ENCODE results near the gene TMPRSS4.
A peak's percentile ranks its signal among the peaks of the same experiment; 100 is the strongest.

TMPRSS4 gene

GRCh38 chr11:118106789-118107335 is 30.0 kb downstream of the TMPRSS4 start:
- peak; percentile 15 for DNase-seq (ENCODE audit: low read depth)

DNA sequence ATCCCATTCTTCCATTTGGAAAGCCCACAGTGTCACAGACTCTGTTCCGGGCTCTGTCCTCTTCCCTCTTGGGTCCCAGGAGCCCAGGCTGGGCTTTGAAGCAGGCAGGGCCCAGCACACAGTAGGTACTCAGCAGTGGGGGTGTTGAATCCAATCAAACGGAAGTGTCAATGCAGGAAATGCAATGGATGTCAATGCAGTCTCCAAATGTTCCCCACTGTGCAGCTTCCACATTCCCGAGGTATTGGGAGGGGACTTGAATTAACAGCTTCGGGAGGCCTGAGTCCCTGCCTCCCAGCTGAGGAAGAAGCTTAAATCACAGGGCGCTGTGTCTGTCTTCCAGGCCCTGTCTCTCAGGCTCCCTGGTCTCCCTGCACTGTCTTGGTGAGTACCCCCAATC is 31.6 kb downstream of the TMPRSS4 start:
- no peak for DNase-seq (ENCODE audit: low read depth)

DNA sequence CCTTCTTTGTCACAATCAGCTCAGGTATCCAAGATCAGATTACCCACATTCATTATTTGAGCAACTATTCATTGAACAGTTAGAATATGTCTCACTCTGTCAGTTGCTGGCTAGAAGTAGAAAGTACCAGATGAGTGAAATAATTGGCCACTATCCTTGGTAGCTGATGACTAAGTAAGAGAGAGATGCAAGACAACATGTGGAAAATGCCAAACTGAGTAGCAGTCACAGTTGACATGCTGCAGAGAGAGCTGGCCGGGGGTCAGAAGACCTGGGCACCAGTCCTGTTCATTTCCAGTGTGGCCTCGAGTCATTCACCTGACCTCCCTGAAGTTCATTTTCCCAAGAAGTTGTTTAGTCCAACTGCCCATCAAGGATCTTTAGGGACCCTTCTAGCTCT is 32.4 kb downstream of the TMPRSS4 start:
- DNase-seq (ENCODE audit: low read depth): peak; percentile 28

DNA sequence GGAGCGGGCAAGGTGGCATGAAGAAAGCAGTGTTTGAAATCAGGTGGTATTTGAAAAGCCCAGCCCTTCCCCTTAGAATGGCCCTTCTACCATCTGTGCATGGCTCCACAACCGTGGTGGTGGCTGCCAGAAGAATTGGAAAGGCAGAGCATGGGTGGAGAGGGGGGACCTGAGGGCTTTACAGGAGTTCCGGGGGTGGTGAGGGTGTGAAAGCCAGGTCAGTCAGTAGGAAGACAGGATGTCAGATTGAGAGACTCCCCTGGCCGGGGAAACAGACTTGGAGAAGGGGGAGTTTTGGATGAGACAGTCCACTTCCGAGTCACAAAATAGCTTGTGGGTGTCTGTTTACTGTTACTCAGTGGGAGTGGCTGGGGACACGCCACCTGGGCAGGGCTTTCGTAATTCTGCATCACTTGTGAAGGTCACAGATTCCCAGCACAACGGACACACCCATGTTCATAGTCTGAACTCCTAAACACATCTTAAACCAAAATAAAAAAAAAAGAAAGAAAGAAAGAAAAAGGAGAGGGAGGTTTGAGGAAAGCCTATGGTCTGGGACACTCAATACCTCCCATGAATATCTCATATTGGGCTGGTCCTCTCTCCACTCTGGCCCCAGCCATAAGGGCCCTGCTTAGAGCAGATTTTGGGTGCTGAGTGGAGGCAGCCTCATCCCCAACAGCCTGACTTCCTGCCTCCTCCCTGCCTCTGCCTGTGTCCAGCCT is 34.3 kb downstream of the TMPRSS4 start:
- no peak for DNase-seq (ENCODE audit: low read depth)

- no peak for DNase-seq (ENCODE audit: low read depth)
Observed at GRCh38 chr11:118111744-118112035, 34.8 kb downstream of the TMPRSS4 start.

GRCh38 chr11:118112711-118113430 is 36.0 kb downstream of the TMPRSS4 start:
- DNase-seq (ENCODE audit: low read depth): no peak

- no peak for DNase-seq (ENCODE audit: low read depth)
Observed at GRCh38 chr11:118114266-118114665, 37.4 kb downstream of the TMPRSS4 start.

DNA sequence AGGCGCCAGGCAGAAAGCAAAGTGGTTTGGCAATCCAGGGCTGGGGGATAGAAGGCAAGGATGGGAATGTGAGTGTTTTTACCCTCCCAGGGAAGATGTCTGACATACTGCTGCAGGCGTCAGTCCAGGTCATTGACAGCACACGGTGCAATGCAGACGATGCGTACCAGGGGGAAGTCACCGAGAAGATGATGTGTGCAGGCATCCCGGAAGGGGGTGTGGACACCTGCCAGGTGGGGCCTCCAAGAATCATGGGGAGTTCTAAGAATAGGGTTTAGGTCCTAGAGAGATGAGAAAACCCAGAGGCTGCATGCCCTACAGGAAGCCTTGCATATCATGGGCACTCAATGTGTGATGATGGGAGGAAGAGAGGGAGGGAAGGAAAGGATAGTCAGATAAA is 38.2 kb downstream of the TMPRSS4 start:
- DNase-seq (ENCODE audit: low read depth): no peak

- no peak for DNase-seq (ENCODE audit: low read depth)
Observed at GRCh38 chr11:118117790-118118601, 41.1 kb downstream of the TMPRSS4 start.

GRCh38 chr11:118120793-118121192 is 43.9 kb downstream of the TMPRSS4 start:
- DNase-seq (ENCODE audit: low read depth): no peak

DNA sequence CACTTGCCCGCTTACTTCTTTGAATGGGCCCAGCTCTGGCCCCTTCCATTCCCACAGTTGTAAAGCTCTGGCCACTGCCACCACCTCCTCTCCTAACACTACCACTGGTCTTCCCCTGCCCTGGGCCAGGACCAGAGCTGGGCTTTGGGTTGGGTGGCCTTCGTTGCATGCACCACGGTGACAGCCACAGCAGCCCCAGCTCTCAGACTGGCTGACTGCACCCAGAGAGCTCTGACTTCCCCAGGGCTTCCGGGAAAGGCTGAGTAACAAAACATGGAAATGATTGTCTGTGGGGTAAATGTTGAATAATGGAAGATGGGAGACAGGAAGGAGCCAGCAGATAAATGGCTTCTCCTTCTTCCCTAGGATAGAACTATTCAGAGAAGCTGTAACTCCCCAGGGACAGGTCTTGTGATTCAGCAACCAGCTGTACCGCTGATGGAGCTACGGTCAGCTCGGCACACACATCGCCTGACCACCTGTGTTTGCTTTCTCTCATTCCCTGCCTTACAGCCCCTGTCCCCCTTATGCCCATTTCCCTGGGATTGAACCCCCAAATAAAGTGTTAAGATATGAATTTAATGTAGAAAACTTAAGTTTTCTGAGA is 48.2 kb downstream of the TMPRSS4 start:
- no peak for DNase-seq (ENCODE audit: low read depth)

DNA sequence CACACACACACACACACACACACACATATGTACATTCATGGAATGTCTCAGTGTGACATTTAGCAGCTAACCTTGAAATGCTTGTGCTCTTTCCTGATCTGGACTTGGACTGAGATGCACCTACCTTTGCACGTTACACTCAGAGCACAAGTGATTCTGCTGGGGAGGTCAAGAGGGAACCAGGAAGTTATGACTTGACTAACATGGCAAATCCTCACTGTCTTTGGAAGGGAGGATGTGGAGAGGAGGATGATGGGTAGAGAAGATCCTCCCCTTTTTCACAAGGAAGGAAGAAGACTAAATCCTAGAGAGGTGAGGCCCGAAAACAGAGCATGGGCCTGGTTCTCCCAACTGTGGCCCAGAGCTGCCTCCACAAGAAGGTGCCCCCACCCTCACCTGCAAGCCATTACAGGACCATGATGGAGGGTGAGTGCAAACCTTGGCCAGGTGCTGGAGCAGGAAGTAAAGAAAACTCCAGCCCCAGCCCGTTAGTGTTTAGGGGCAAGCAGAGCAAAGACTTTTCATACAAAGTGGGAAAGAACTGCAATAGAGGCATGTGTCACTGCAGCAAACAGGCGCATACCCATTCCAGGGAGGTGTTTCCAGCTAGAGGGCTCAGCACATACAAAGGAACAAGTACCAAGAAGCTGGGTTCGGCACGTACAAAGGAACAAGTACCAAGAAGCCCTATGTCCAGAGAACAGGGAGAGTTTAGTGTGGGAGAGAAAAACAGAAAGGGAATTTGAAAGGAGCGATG is 49.4 kb downstream of the TMPRSS4 start:
- DNase-seq (ENCODE audit: low read depth): no peak

- DNase-seq (ENCODE audit: low read depth): no peak
Observed at GRCh38 chr11:118128310-118128709, 51.4 kb downstream of the TMPRSS4 start.

DNA sequence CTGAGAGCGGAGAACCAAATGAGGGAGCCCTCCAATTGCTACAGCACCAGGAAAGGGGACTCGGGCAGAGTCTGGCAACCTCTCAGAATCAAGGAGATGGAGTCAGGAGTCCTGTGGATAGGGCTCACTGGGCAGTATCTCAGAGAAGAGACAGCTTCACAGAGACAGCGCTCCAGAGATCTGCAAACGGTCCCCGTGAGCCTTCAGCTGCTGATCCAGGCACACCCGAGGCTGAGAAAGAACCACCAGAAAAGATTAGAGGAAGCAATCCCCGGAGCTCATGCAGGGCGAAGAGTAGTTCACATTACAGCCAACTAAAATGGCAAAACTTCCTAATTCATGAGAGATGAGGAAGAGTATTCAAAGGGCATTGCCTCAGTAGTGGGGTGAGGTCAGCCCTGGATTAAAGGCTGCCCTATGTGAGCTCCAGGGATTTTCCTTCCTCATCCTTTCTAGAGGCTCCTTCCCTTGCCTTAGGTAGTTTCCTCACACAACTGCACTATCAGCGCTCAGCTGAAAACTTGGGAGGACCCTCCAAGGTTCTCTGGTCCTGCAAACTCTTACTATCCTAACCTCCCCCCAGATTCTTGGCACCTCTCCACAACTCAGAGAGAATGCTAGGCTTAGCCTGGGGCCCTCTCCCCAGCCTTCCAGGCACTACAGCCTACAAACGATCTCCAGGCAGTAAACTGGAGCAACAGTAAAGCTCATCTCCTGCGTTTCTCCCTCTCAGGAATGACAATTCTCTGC is 52.0 kb downstream of the TMPRSS4 start:
- DNase-seq (ENCODE audit: low read depth): no peak

- DNase-seq (ENCODE audit: low read depth): no peak
Observed at GRCh38 chr11:118129471-118130172, 52.7 kb downstream of the TMPRSS4 start.

DNA sequence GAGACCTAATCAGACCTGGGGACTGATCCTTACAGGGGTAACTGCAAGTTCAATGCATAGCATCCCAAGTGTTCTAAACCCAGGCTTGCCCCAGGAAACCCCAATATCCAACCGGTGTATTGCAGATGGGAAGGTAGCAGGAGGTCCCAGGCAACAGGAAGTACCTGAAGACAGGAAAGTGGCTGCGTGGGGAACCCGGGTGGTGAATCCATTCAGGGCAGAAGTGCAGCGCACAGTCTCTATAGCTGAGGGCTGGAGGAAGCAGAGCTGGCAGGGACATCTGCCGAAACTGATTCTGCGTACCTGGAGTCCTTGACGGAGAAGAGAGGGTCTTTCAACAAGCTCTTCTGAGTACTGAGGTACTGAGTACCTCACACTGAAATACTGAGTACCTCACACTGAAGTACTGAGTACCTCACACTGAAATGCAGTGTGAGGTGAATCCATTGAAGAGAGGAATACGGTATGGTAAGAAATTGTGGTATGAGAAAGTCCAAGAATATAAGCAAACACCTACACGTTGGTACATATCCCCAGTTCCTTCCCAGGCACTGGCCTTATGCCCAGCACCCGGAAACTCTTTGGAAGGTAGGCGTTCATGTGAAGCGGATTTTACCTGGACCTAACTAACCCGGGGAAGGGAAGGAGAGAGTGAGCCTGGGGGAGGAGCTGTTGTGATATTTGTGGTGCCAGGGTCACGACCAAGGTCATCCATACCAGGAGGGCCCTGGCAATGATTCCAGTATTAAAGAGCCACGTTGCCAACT is 55.7 kb downstream of the TMPRSS4 start:
- DNase-seq (ENCODE audit: low read depth): no peak

- DNase-seq (ENCODE audit: low read depth): no peak
Observed at GRCh38 chr11:118133816-118134215, 56.9 kb downstream of the TMPRSS4 start.

- no peak for DNase-seq (ENCODE audit: low read depth)
Observed at GRCh38 chr11:118135051-118135795, 58.3 kb downstream of the TMPRSS4 start.

DNA sequence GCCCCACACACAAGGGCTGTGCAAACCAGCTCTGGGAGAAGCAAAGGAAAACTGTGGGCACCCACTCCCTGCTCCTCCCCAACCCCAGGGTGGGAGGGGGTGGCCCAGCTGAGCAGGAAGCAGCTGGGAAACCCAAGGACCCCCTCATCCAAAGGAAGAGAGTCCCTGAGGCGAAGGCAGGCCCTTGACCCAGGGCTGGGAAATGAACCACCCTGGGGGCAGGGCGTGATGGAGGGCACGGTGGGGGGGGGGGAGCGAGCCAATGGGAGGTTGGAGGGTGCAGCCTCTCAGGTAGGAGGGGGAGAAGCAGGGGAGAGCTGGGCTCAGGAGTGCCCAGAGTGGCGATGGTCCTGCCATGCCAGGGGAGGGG is 58.9 kb downstream of the TMPRSS4 start:
- no peak for DNase-seq (ENCODE audit: low read depth)

All from HS-5 (cell line).